Brain pericyte (primary cell): ENCODE measurements around the gene SAMD4A.

Experiments used
- DNase-seq: peaks from one replicate; pipeline ENCODE4 v3.0.0-alpha.2; 2012; ENCODE audit warnings: low read depth, low spot score

The SAMD4A gene

DNA sequence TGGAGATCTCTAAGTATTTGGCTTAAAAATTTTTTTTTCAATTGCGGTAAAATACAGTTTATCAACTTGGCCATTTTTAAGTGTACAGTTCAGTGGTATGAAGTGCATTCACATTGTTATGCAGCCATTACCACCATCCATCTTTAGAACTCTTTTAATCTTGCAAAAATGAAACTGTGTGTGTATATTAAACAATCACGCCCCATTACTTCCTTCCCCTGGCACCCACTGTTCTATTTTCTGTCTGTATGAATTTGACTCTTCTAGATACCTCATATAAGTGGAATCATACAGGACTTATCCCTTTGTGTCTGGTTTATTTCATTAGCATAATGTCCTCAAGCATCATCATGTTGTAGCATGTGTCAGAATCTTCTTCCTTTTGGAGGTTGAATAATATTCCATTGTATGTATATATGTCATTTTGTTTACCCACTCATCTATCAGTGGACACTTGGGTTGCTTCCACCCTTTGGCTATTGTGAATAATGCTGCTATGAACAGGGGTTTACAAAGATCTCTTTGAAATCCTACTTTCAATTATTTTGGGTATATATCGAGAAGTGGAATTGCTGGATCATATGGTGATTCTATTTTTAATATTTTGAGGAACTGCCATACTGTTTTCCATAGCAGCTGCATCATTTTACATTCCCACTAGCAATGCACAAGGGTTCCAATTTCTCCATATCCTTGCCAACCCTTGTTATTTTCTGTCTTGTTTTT lies 62.9 kb downstream of the SAMD4A start:
- DNase-seq: no peak

DNA sequence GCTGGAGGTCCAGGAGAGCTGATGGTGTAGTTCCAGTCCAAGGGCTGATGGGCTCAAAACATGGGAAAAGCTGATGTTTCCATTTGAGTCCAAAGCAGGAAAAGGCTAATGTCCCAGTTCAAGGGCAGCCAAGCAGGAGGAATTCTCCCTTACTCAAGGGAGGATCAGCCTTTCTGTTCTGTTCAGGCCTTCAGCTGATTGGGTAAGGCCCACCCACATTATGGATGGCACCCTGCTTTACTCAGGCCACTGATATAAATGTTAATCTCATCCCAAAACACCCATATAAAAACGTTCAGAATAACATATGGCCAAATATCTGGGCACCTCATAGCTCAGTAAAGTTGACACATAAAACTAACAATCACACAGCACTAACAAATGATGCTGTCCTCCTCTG lies 64.1 kb downstream of the SAMD4A start:
- DNase-seq: no peak

DNA sequence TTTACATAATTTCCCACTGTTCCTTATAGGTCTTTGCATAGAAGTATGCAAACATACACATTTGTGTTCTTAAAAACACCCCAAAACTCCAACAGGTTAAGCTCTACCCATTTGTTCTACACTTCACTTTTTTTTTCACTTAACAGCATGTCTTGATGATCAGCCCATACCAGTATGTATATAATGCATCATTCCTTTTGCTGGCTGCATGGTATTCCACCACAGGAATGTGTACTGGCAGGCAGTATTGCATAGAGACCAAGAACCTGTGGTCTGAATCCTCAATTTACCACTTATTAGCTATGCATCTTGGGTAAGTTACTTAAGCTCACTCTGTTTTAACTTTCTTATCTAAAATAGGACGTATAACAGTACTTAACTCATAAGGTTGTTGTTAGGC lies 65.5 kb downstream of the SAMD4A start:
- no peak for DNase-seq

DNA sequence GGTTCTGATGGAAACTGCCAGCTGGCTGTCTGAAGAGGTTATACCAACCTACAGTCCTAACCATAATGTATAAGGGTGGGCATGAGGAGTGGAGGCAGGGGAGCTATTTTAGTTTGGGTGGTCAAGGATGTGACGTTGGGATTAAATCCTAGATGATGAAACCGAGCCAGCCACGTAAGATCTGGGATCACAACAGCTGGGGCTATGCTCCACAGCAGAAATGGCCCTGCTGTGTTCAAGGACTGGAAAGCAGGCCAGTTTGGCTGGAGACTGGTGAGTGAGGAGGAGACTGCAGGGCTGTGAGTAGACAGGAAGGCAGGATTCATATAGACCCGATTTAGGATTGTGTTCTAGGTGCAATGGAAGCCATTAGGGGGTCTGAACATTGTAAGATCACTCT lies 66.1 kb downstream of the SAMD4A start:
- no peak for DNase-seq

DNA sequence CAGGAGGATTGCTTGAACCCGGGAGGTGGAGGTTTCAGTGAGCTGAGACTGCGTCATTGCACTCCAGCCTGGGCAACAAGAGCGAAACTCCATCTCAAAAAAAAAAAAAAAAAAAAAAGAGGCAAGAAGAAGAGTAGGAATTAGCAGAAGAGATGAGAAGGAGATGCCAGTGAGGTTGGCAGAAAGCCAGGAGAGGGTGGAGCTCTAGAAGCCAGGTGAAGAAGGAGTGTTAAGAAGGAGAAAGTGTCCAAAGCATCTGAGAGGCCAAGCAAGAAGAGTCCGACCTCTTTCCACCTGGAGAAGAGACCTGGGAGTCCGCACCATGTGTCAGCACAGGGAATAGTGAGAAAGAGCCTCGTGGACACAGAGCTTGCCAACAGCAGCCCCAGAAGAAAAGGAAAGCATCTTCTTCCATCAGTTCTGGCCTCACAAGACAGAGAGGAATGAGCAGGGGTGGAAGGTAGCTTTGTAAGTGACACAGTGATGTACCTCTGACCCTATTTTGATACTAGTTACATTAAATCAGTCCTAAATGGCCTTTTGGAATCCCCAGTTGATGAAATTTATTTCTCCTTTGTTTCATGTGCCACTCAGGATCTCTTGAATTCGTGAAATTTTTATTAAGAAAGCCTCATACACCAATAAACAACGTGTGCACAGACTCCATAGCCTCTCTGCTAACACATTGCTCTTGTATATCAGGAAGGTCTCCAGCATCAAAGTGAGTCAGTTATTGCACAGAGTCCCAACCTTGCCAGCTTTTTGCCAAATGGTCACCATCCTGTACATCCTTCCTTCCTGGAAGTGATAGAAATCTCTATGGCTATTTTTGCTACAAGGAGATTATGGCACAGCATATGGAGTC lies 70.6 kb downstream of the SAMD4A start:
- no peak for DNase-seq

GRCh38 chr14:54638135-54638446 lies 71.2 kb downstream of the SAMD4A start:
- no peak for DNase-seq

DNA sequence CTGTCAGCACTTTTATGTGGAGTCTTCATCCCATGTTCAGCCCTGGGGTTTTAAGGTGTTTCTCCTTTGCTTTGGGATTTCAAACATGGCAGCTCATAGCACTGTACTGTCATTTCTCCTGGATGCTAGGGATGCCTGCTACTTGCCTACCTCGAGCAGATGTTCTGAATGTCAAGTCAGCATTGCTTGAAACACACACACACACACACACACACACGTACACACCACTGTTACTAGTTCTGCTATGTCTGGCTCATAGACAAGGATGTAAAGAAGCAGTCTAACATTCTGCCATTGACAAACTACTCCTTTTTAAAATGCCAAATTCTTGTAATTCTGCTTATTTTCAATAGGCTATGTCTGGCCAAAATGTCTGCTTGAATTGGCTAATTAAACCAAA lies 72.7 kb downstream of the SAMD4A start:
- no peak for DNase-seq

- no peak for DNase-seq
Observed at GRCh38 chr14:54640506-54640905, 73.6 kb downstream of the SAMD4A start.

DNA sequence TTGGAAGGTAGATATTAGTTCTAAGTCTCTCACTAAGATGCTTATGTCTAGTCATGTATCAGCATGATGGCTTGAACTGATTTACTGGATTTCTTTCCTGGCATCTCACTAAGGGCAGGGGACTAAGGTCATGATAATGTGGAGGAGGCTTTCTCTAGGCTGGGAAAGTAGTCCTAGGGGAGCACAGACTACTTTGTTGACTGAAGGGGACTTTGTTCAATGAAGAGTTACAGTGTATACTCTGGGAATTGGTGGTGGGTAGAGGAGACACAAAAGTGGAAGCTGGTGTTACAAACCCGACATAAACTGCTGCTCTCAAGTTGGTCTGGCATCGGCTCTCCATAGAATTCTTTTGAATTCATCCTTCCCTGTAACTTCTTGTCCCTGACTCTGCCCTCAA lies 75.2 kb downstream of the SAMD4A start:
- DNase-seq: no peak

- DNase-seq: no peak
Observed at GRCh38 chr14:54642801-54643695, 76.1 kb downstream of the SAMD4A start.

- no peak for DNase-seq
Observed at GRCh38 chr14:54643696-54644176, 76.8 kb downstream of the SAMD4A start.

DNA sequence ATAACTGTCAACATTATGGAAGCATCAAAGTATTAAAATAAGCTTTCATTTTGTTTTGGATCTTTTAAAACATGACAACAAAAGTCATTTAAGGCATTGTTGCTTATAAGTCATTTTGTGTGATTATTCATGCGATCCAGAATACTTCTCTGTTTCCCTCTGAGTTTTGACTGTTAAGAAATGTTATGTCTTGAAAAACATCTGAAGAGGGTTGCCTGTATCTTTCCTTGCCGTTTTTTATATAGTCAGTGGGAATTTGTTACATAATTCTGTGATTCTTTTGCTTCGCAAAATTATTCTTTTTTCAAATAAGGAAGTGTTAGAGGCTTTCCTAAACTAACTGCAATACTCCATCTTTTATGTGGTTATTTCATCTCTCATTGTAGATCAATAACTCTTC lies 78.7 kb downstream of the SAMD4A start:
- no peak for DNase-seq

- DNase-seq: no peak
Observed at GRCh38 chr14:54646626-54647025, 79.7 kb downstream of the SAMD4A start.

DNA sequence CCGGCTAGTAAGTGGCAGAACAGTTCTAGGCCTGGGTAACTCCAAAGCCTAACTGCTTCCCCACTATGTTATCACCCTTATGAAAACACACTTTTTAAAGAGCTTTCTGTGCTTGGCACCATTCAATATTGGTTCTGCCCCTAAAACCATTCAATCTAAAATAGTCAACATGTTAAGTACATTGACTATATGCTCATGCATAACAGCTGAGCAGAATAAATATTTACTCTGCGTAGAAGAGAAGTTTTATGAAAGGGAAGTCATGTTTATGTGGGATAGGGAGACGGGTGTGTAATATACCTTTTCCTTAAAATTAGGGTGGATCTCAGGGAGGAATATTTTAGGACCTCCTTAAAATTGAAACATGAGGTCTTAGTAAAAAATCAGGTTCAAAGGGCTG lies 80.5 kb downstream of the SAMD4A start:
- no peak for DNase-seq

- no peak for DNase-seq
Observed at GRCh38 chr14:54649056-54649455, 82.1 kb downstream of the SAMD4A start.

DNA sequence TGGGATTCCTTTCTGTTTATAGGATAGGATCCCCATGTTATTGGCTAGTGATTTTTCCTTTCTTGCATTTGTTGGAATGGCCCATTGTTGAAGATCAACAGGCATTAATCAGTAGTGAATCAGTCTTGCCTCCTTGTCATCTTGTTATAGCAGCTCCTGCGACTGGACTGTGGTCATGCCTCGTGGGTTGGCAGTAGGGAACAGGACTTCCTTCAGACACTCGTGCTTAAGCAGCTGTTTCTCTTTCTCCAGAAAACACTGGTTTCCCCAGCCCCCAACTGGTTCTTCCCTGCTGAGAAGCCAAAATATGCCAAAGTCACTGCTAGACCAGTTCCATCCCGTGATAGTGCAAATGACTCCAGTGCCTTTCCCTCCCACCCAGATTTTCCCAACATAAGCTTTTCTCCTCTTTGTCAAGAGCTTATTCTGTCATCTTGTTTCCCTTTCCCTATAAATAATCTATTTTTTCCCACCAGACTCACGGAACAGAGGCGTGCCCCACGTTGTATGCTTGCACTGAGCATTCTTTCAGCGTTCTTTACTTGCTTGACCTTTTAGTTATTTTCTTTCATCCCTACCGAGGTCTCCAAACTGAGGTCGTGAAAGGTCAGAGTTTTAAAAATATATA lies 83.5 kb downstream of the SAMD4A start:
- no peak for DNase-seq

- no peak for DNase-seq
Observed at GRCh38 chr14:54650959-54651351, 84.0 kb downstream of the SAMD4A start.

DNA sequence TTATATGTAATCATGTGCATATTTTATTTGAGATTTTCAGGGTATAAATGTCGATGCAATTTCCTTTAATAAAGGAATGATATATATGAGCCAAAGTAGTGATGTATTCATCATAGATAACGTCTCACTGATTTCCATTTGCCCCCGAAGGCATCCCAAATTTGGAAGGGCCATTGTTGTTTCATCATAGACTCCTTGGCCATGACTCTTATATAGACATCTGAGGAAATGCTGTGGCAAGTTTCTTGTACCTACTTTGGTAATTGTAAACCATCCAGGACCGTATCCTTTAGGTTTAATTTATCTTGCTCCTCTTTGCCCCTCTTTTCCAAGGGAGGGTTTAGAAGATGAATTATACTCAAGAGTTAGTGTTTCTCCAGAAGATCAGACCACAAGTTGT lies 84.7 kb downstream of the SAMD4A start:
- DNase-seq: no peak

DNA sequence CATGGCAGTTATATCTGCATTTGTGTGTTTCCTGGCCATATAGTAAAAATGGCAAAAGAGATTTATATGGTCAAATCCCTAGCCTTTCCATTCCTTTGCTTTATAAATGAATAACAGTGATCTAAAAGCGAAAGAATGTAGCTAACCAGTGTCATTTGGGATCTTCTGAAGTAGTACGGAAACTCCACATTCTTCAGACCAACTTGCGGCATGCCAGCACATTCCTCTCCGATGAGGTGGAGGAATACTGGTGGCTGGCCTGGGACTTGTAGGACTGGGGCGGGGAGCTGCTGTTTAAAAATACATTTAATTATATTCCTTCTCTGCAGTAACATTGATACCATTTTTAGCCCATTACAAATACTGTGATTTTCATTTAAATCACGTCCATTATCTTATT lies 85.3 kb downstream of the SAMD4A start:
- peak; percentile 76 for DNase-seq

DNA sequence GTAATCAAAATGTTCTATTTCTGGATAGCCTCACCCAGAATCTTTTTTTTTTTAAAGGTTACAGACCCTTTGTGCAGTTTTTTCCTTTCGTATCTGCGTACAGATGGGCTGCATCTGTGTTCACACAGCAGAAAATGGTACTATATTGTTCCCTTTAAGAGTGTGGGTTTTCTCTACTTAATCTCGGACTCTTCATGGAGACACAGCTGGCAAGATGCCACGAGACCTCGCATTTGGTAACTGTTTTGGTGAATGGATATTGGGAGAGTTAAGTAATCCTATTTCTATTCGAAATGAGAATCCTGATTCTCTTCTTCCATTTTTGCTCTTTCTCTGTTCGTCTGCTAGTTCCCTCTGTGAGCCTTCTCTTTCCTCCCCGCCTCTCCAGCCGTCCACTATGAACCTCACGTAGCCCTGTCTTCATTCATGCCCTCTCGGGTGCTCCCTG lies 85.7 kb downstream of the SAMD4A start:
- DNase-seq: no peak

DNA sequence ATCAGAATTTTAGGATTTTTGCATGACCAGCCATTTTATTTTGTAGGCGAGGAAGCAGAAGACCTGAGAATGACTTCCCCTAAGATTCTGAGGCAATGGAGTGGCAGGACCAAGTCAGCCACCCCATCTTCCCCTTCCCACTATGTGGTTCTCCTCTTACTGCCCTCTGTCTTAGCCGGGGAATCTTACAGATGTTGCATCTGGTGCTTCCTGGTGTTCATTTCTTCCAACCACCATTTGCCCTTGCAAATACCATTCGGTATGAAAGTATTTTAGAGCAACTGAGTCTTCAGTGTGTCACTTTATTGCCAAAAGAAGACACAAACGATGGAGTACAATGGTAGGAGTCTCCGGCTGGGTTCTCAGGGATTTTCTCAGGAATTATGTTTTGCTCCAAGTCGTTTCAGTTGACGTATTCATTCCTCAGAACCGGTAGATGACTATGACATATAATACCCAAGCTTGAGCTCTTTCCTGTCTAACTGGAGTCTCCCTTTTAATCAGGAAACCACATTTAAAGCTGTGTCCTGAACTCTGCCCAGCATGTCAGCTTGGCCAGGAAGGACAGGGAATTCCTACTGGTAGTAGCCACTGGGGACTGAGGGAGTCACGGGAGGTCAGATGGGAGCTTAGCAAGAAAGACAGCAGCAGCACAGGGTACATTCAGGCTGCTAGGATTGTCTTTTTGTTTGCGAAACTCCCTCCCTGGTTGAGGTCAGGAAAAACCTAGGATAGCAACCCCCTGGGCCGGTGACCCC lies 87.0 kb downstream of the SAMD4A start:
- DNase-seq: no peak
